OCI-LY3 (cell line): ENCODE measurements around the gene AFF2.
A peak's percentile ranks its signal among the peaks of the same experiment; 100 is the strongest.

Experiments
- H2AFZ ChIP-seq: fragments of 200-600, 300-600 bp; shearing (Covaris generic); 2 replicates; pipeline ENCODE4 v1.6.0; 2014; ENCODE audit warnings: antibody characterized with exemption, low read depth, low read length
- H3K27ac ChIP-seq: fragments of 200-600, 300-600 bp; sonication (generic); 2 replicates; pipeline ENCODE4 v1.5.1; 2014; ENCODE audit warnings: mild to moderate bottlenecking, low read length, moderate library complexity, mixed read lengths
- H3K27me3 ChIP-seq: fragments of 200-600, 300-600 bp; sonication (generic); 2 replicates; pipeline ENCODE4 v1.6.1; 2014; ENCODE audit warnings: low read depth, low read length, mixed read lengths
- H3K36me3 ChIP-seq: fragments of 200-600, 300-600 bp; sonication (generic); replicated peaks from 2 replicates; pipeline ENCODE3; 2014; ENCODE audit warnings: low read depth, low read length, mixed read lengths
- H3K4me1 ChIP-seq: fragments of 300-600, 200-600 bp; sonication (generic); 2 replicates; pipeline ENCODE4 v1.6.1; 2014; ENCODE audit warnings: low read length, mixed read lengths
- H3K4me2 ChIP-seq: fragments of 200-600, 300-600 bp; sonication (generic); 2 replicates; pipeline ENCODE4 v1.6.1; 2014; ENCODE audit warnings: low read length, mixed read lengths
- H3K4me3 ChIP-seq: fragments of 300-600, 200-600 bp; sonication (generic); 2 replicates; pipeline ENCODE4 v1.5.1; 2014; ENCODE audit warnings: antibody characterized with exemption, mild to moderate bottlenecking, low read length, moderate library complexity
- H3K79me2 ChIP-seq: fragments of 300-600, 200-600 bp; shearing (Covaris generic); 2 replicates; pipeline ENCODE4 v1.6.1; 2014; ENCODE audit warnings: mild to moderate bottlenecking, low read length, mixed read lengths
- H3K9ac ChIP-seq: fragments of 300-600, 200-600 bp; shearing (Covaris generic); 2 replicates; pipeline ENCODE4 v1.6.0; 2014; ENCODE audit warnings: mild to moderate bottlenecking, low read length, moderate library complexity
- H3K9me3 ChIP-seq: fragments of 200-600, 300-600 bp; shearing (Covaris generic); 2 replicates; pipeline ENCODE4 v1.6.1; 2014; ENCODE audit warnings: low read length, mixed read lengths; ENCODE audit not compliant: insufficient read depth
- H4K20me1 ChIP-seq: fragments of 200-600, 300-600 bp; sonication (generic); 2 replicates; pipeline ENCODE4 v1.6.1; 2016; ENCODE audit warnings: low read length, mixed read lengths; ENCODE audit not compliant: insufficient read depth
- CTCF ChIP-seq: fragments of 200-600, 300-600 bp; sonication (generic); IDR thresholded peaks from 2 replicates; pipeline ENCODE4 v1.5.1; 2014; ENCODE audit warnings: antibody characterized with exemption, low read length, low read depth
- EZH2phosphoT487 ChIP-seq: fragments of 200-600 bp; shearing (Covaris generic); IDR thresholded peaks from 2 replicates; pipeline ENCODE4 v1.6.1; 2018; ENCODE audit warnings: antibody characterized with exemption, mixed run types, low read depth

Gene AFF2

GRCh38 chrX:148552775-148553174 lies 52.4 kb downstream of the AFF2 start:
- Histone ChIP-seq H3K79me2 (no peaks in the 10 kb centered on the region), H3K4me3 (no peak overlapping the region), H3K27ac (no peak overlapping the region), H3K9ac (no peak overlapping the region), H3K27me3 (peaks cover 12% of the 10 kb centered on the region; the same call in 1 of the 2 replicates), H4K20me1 (no peaks in the 10 kb centered on the region), H3K36me3 (no peaks in the 10 kb centered on the region), H3K4me1 (peaks cover 7% of the 10 kb centered on the region), H2AFZ (no peak overlapping the region), H3K9me3 (no peaks in the 10 kb centered on the region), H3K4me2 (no peak overlapping the region)
- TF ChIP-seq CTCF = no peak
- TF ChIP-seq EZH2phosphoT487 = no peak

DNA sequence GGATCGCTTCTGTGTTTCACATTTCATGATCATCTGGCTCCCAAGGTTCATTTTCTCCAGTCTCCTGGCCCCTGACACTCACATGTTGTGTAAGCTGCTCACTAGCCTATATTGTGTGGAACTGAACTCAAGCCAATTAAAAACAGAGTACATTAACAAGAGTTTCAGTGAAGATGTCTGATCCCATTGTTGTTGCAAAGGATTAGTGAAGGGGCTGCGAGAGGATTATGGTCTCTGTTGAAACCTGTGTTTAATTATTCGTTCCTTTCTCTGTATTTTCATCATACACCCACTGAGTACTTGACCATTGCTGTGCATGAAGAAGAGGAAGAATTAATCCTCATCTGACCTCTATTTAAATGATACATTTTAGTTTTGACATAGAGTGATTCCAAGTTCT lies 54.7 kb downstream of the AFF2 start:
- no peak overlapping the region for H3K9ac ChIP-seq
- TF ChIP-seq EZH2phosphoT487 (no peak), CTCF (no peak)
- H4K20me1 ChIP-seq = no peaks in the 10 kb centered on the region
- no peaks in the 10 kb centered on the region for H3K9me3 ChIP-seq
- H3K79me2 ChIP-seq = no peaks in the 10 kb centered on the region
- H3K4me1 ChIP-seq = peaks cover 7% of the 10 kb centered on the region
- no peaks in the 10 kb centered on the region for H3K36me3 ChIP-seq
- no peak overlapping the region for H3K27ac ChIP-seq
- no peak overlapping the region for H2AFZ ChIP-seq
- H3K27me3 ChIP-seq = peaks cover 12% of the 10 kb centered on the region; the same call in 1 of the 2 replicates
- no peak overlapping the region for H3K4me3 ChIP-seq
- H3K4me2 ChIP-seq = no peak overlapping the region

DNA sequence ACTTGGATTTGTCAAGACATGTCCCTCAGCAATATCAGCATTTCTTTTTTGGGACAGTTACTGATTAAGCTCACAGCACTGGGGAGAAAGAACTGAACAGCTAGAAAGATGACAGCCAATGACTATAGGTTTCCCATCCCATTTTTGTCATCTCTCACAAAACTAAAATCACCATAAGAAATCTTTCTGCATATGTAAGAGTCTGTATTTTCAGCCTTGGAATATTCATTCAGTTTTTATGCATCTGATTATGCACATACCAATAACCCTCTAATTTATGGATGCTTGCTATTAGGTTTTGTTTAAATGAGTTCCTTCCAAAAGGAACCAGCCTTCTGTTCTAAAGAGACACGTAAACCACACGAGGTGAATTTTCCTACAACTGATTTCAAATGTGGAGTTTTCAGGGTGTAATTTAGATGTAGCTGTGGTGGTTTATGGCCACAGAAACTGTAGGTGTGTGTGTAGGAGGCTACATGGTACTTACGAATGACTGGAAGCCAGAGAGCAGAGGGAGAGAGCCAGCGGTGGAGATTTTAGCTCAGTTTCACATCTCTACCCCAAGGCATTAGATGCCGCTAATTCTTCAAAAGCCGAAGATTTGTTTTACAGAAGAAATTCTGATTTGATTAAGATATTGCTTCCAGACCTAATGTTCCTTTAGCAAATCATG lies 55.3 kb downstream of the AFF2 start:
- 0 out of 2 replicates have a peak overlapping the region, but pooled peaks have one; percentile 18 for H3K4me3 ChIP-seq
- H3K4me2 ChIP-seq = peak overlapping the region; percentile 14; the same call in 1 of the 2 replicates
- no peaks in the 10 kb centered on the region for H4K20me1 ChIP-seq
- no peaks in the 10 kb centered on the region for H3K36me3 ChIP-seq
- H3K9ac ChIP-seq = no peak overlapping the region
- no peak overlapping the region for H2AFZ ChIP-seq
- TF ChIP-seq EZH2phosphoT487 (no peak), CTCF (no peak)
- H3K9me3 ChIP-seq = no peaks in the 10 kb centered on the region
- no peaks in the 10 kb centered on the region for H3K79me2 ChIP-seq
- peaks cover 7% of the 10 kb centered on the region for H3K4me1 ChIP-seq
- peaks cover 12% of the 10 kb centered on the region; the same call in 1 of the 2 replicates for H3K27me3 ChIP-seq
- no peak overlapping the region for H3K27ac ChIP-seq

DNA sequence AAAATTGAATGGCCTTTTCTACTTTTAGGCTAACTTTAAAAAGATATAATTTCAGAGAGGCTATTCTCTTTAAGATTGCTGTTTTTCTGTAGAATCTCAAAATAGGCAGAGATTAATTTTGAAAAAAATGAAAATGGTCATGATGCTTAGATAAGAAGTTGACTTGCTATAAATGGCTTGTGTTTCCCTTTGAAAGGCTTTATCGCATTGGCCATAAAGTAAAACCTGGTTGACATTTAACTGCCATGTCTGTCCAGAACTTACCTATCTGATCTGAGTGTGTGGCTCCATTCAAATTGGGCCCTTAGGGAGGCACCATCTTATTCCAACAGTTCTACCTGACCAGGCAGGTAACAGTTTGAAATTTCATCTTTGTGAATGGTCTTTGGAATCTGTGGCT lies 56.1 kb downstream of the AFF2 start:
- Histone ChIP-seq H3K27me3 (peaks cover 12% of the 10 kb centered on the region; the same call in 1 of the 2 replicates), H3K9ac (no peak overlapping the region), H3K36me3 (no peaks in the 10 kb centered on the region), H2AFZ (no peak overlapping the region), H3K4me3 (no peak overlapping the region), H3K27ac (no peak overlapping the region), H4K20me1 (no peaks in the 10 kb centered on the region), H3K9me3 (no peaks in the 10 kb centered on the region), H3K4me2 (no peak overlapping the region), H3K4me1 (peaks cover 8% of the 10 kb centered on the region), H3K79me2 (no peaks in the 10 kb centered on the region)
- TF ChIP-seq EZH2phosphoT487 = no peak
- TF ChIP-seq CTCF = no peak
